Kidney capillary endothelial cell (primary cell): ENCODE data around the gene PHF13.

Experiments used
- DNase-seq: peaks from one replicate; pipeline ENCODE4 v3.0.0-alpha.2; 2018; ENCODE audit warnings: low spot score

Gene PHF13

GRCh38 chr1:6613361-6614018 lies at the start of gene PHF13:
PHF13 (plus strand) TSS chr1:6613731; CDS start chr1:6614067, 336 bp downstream.
- DNase-seq: peak; percentile 97

- no peak for DNase-seq
Measured at GRCh38 chr1:6569033-6569432, 44.5 kb upstream of the PHF13 start.

- DNase-seq: no peak
Measured at GRCh38 chr1:6570100-6570499, 43.4 kb upstream of the PHF13 start.

- no peak for DNase-seq
Measured at GRCh38 chr1:6570987-6571386, 42.5 kb upstream of the PHF13 start.

GRCh38 chr1:6572653-6573383 lies 40.7 kb upstream of the PHF13 start:
- no peak for DNase-seq

GRCh38 chr1:6574025-6574620 lies 39.4 kb upstream of the PHF13 start:
- no peak for DNase-seq

- DNase-seq: no peak
Measured at GRCh38 chr1:6574818-6575217, 38.7 kb upstream of the PHF13 start.

- no peak for DNase-seq
Measured at GRCh38 chr1:6577831-6578525, 35.6 kb upstream of the PHF13 start.

- DNase-seq: no peak
Measured at GRCh38 chr1:6578624-6579373, 34.7 kb upstream of the PHF13 start.

- DNase-seq: peak; percentile 97
Measured at GRCh38 chr1:6579374-6580118, 34.0 kb upstream of the PHF13 start, which contains the start of gene ZBTB48. ZBTB48 (plus strand) TSS chr1:6579994; CDS start chr1:6580610, 616 bp downstream.

GRCh38 chr1:6580119-6580592 lies 33.4 kb upstream of the PHF13 start:
- DNase-seq: no peak

- DNase-seq: no peak
Measured at GRCh38 chr1:6580593-6581409, 32.7 kb upstream of the PHF13 start.

- DNase-seq: peak; percentile 37
Measured at GRCh38 chr1:6581561-6582305, 31.8 kb upstream of the PHF13 start.

- no peak for DNase-seq
Measured at GRCh38 chr1:6582370-6582769, 31.2 kb upstream of the PHF13 start.

GRCh38 chr1:6584126-6585080 lies 29.1 kb upstream of the PHF13 start:
- no peak for DNase-seq

GRCh38 chr1:6585081-6585722 lies 28.3 kb upstream of the PHF13 start:
- no peak for DNase-seq

GRCh38 chr1:6585841-6586240 lies 27.7 kb upstream of the PHF13 start:
- no peak for DNase-seq

- no peak for DNase-seq
Measured at GRCh38 chr1:6586404-6586816, 27.1 kb upstream of the PHF13 start.
